LNCAP (cell line): ENCODE data around the gene PHKB.

Experiments
- CTCF ChIP-seq: fragments of 450-650 bp; IDR thresholded peaks from 2 replicates; pipeline ENCODE4 v1.5.1; 2017; ENCODE audit warnings: mild to moderate bottlenecking

PHKB gene

GRCh38 chr16:47622451-47623176 lies 161.5 kb downstream of the PHKB start:
- TF ChIP-seq CTCF = no peak

GRCh38 chr16:47624563-47624962 lies 163.4 kb downstream of the PHKB start:
- no peak for TF ChIP-seq CTCF

GRCh38 chr16:47625115-47625567 lies 164.0 kb downstream of the PHKB start:
- TF ChIP-seq CTCF = no peak

- TF ChIP-seq CTCF = no peak
These were observed 165.1 kb downstream of the PHKB start for GRCh38 chr16:47626246-47626645.

- no peak for TF ChIP-seq CTCF
These were observed 166.0 kb downstream of the PHKB start for GRCh38 chr16:47627085-47627639.

GRCh38 chr16:47627721-47628120 lies 166.6 kb downstream of the PHKB start:
- no peak for TF ChIP-seq CTCF

GRCh38 chr16:47631131-47631530 lies 170.0 kb downstream of the PHKB start:
- TF ChIP-seq CTCF = no peak
